ENCODE measurements around the gene C1QL4. TPM values are rescaled to one million over a fixed set of nuclear protein-coding genes. Genes with fewer than 3 reads are reported as not detected.
"Not testable (repeated sequence)": the region's sequence is repeated elsewhere in the genome, so short reads cannot be mapped to it uniquely, and the experiment has no call there.

The C1QL4 gene
- not detected for total RNA-seq

DNA sequence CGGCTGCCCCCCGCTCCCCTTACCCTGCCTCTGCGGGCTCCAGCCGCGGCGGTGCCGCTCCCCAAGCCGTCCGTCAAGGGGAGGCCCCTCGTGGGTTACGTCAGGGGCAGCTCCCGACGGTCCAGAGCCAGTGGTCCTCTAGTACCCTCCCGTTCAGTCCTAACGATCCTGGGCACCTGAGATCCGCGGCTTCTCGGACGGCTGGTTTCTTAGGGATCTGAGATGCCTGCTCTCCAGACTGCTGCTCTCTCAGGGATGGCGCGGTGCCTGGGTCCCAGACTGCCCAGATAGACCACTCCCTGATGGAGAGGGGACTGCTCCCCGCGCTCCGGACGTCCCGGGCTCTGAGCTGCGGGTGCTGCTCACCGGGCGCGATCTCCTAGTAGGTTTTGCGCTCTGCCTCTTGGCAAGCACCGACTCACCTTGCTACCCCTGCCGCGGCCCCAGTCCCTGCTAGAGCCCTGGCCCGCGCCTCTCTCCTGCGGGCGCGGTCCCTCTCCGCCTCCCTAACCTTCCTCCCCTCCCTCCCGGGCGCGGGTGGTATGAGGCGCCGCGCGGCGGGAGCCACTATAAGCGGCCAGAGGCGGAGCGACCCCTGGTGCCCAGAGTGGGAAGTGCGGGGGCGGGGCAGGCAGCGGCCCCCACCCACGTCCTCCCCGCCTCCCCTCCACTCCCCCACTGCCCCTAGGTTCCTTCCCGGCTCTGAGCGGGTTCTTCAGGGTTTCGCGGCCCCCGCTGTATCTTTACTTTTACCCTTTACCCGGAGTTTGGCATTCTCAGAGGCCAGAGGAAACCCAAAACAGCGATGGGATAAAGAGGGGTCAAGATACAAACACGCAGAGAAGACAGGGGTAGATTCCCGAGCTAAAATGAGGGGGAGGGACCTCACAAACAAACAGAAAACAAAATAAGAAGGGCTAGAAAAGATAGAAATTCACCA lies at the start of gene C1QL4:
Gene C1QL4 (minus strand): TSS at position 544 of the 940 bp plus-strand sequence. CDS start 711 bp downstream, outside the sequence.
- Histone ChIP-seq H3K4me3 (peak within 1 kb of the TSS; percentile 29), H3K27ac (no peak within 1 kb of the TSS), H3K27me3 (peaks cover 39% of the 10 kb centered on the region), H3K9me3 (no peaks in the 10 kb centered on the region), H3K4me1 (peaks cover 6% of the 10 kb centered on the region), H3K36me3 (no peaks in the 10 kb centered on the region), H3K9ac (ENCODE audit: low read depth in 2 of 2, low read length in 2 of 2) (peak within 1 kb of the TSS in 1 of 2 donors; percentile 64)
- TF ChIP-seq, protein P1, sequence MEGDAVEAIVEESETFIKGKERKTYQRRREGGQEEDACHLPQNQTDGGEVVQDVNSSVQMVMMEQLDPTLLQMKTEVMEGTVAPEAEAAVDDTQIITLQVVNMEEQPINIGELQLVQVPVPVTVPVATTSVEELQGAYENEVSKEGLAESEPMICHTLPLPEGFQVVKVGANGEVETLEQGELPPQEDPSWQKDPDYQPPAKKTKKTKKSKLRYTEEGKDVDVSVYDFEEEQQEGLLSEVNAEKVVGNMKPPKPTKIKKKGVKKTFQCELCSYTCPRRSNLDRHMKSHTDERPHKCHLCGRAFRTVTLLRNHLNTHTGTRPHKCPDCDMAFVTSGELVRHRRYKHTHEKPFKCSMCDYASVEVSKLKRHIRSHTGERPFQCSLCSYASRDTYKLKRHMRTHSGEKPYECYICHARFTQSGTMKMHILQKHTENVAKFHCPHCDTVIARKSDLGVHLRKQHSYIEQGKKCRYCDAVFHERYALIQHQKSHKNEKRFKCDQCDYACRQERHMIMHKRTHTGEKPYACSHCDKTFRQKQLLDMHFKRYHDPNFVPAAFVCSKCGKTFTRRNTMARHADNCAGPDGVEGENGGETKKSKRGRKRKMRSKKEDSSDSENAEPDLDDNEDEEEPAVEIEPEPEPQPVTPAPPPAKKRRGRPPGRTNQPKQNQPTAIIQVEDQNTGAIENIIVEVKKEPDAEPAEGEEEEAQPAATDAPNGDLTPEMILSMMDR (IDR thresholded peaks at IDR 0.05): peak; percentile 97
- DNase-seq: peak; percentile 88
- intact Hi-C loops (cut with DNase I): no loop called here

DNA sequence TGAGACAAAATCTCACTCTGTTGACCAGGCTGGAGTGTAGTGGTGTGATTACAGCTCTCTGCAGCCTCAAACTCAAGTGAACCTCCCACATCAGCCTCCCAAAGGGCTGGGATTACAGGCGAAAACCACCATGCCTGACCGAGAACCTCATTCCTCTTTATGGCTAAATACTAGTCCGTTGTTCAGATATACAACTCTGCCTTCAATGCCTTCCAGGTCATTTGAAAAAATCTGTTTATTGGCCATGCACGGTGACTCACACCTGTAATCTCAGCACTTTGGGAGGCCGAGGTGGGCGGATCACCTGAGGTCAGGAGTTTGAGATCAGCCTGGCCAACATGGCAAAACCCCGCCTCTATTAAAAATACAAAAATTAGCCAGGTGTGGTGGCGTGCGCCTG lies 43.2 kb upstream of the C1QL4 start:
- H3K9ac ChIP-seq (ENCODE audit: low read depth in 2 of 2, low read length in 2 of 2); H3K27me3 ChIP-seq; H3K27ac ChIP-seq; H3K4me1 ChIP-seq; intact Hi-C loops (cut with DNase I); H3K4me3 ChIP-seq; H3K36me3 ChIP-seq; H3K9me3 ChIP-seq; DNase-seq: not testable (repeated sequence)

DNA sequence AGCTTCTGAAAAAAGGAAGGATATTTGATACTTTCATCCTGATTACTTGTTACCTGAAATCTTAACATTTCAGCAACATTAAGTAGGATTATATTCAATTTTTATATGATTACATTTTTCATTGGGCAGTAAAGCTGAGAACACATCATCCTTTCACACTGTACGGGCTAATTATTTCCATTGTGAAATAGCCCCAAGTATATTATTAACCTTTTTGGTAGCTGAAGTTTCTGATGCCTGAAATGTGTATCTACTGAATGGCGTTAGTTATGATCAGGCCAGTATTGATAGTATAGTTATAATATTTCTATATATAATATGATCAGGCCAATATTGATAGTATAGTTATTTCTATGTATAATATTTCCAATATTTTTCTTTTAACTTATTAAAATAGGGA lies 40.4 kb upstream of the C1QL4 start:
- Histone ChIP-seq H3K27ac (no peak overlapping the region), H3K9me3 (no peaks in the 10 kb centered on the region), H3K4me1 (no peaks in the 10 kb centered on the region), H3K4me3 (no peak overlapping the region), H3K27me3 (no peaks in the 10 kb centered on the region), H3K9ac (ENCODE audit: low read depth in 2 of 2, low read length in 2 of 2) (no peak overlapping the region), H3K36me3 (no peaks in the 10 kb centered on the region)
- no peak for DNase-seq
- intact Hi-C loops (cut with DNase I): no loop called here
- TF ChIP-seq, protein P1 (IDR thresholded peaks at IDR 0.05): no peak

DNA sequence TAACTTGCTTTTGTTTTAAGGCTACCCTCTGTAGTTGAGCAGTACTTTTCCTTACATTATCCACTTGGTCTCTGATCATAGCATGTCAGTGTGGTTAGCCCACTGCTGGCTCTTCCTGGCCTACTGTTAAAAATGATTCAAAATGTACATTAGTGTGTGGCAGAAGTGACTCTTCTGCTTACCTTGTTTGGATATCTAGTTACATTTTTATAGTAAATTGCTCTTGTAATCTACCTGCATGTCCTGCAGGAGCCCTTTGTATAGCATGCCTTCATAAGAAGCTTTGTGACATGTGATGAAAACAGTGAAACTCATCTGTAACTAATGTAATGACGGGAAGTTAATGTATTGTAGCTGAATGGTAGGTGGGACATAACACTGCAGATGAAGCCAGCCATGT lies 38.4 kb upstream of the C1QL4 start:
- intact Hi-C loops (cut with DNase I): no loop called here
- H3K27ac ChIP-seq: no peak overlapping the region
- TF ChIP-seq, protein P1 (IDR thresholded peaks at IDR 0.05): no peak

DNA sequence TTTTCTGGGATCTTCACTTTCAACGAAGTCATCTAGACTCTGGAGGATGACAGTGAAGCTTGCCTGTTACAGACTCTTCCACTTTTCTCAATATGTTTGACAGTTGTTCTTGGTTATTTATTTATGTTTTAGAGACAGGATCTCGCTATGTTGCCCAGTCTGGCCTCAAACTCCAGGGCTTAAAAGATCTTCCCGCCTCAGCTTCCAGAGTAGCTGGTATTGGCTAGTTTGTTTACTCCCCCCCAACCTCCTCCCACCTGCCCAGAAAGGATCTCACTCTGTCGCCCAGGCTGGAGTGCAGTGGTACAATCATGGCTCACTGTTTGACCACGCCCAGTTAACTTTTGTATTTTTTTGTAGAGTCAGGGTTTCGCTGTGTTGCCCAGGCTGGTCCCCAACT lies 33.6 kb upstream of the C1QL4 start:
- intact Hi-C loops (cut with DNase I): no loop called here
- H3K27ac ChIP-seq: no peak overlapping the region
- DNase-seq: no peak
- no peaks in the 10 kb centered on the region for H3K9me3 ChIP-seq
- H3K36me3 ChIP-seq: no peaks in the 10 kb centered on the region
- H3K4me1 ChIP-seq: peaks cover 5% of the 10 kb centered on the region
- no peaks in the 10 kb centered on the region for H3K27me3 ChIP-seq
- no peak overlapping the region for H3K9ac ChIP-seq (ENCODE audit: low read depth in 2 of 2, low read length in 2 of 2)
- no peak overlapping the region for H3K4me3 ChIP-seq
- TF ChIP-seq, protein P1 (IDR thresholded peaks at IDR 0.05): no peak

More for the DNA sequence above, 38.4 kb upstream of the C1QL4 start:
- no peak for DNase-seq
- Histone ChIP-seq H3K4me3 (no peak overlapping the region), H3K36me3 (no peaks in the 10 kb centered on the region), H3K27me3 (no peaks in the 10 kb centered on the region), H3K9ac (ENCODE audit: low read depth in 2 of 2, low read length in 2 of 2) (no peak overlapping the region), H3K4me1 (no peaks in the 10 kb centered on the region), H3K9me3 (no peaks in the 10 kb centered on the region)

All from colonic mucosa (tissue), 4 donors.